ENCODE data around the gene CHRNB1.

CHRNB1 gene

GRCh38 chr17:7413346-7413985 lies 31.4 kb upstream of the CHRNB1 start:
- Histone ChIP-seq H3K9ac (ENCODE audit: low read depth, low read length) (no peak overlapping the region), H4K20me1 (ENCODE audit: insufficient read depth, low read length) (0 out of 2 replicates have a peak, but pooled peaks cover 2% of the 10 kb centered on the region), H3K4me1 (ENCODE audit: insufficient read depth, low read length) (no peaks in the 10 kb centered on the region), H3K27me3 (ENCODE audit: insufficient read depth, low read length, poor library complexity) (no peaks in the 10 kb centered on the region), H2AFZ (ENCODE audit: low read depth, low read length) (no peak overlapping the region), H3K79me2 (ENCODE audit: insufficient read depth, low read length) (no peaks in the 10 kb centered on the region), H3K4me3 (ENCODE audit: low read depth in 1 of 2, low read length in 2 of 2) (no peak overlapping the region), H3K27ac (ENCODE audit: low read length) (no peak overlapping the region), H3K9me3 (ENCODE audit: insufficient read depth, low read length, severe bottlenecking) (no peaks in the 10 kb centered on the region), H3K4me2 (ENCODE audit: insufficient read depth, low read length) (no peak overlapping the region), H3K36me3 (ENCODE audit: insufficient read depth, low read length) (peaks cover 22% of the 10 kb centered on the region)
- DNase-seq: no peak
- no peak for ATAC-seq (ENCODE audit: insufficient read depth, low read depth)
- TF ChIP-seq EZH2 (IDR thresholded peaks at IDR 0.05; ENCODE audit: borderline replicate concordance, low read depth, low read length, severe bottlenecking) (no peak), CTCF (IDR thresholded peaks at IDR 0.05; ENCODE audit: borderline replicate concordance, extremely low read depth, low read length, poor library complexity, severe bottlenecking) (no peak)

GRCh38 chr17:7414837-7415236 lies 30.0 kb upstream of the CHRNB1 start:
- ATAC-seq (ENCODE audit: insufficient read depth, low read depth) (no peak), DNase-seq (no peak)
- Histone ChIP-seq H3K4me1 (ENCODE audit: insufficient read depth, low read length) (no peaks in the 10 kb centered on the region), H4K20me1 (ENCODE audit: insufficient read depth, low read length) (no peaks in the 10 kb centered on the region), H3K27me3 (ENCODE audit: insufficient read depth, low read length, poor library complexity) (no peaks in the 10 kb centered on the region), H3K9me3 (ENCODE audit: insufficient read depth, low read length, severe bottlenecking) (no peaks in the 10 kb centered on the region), H3K27ac (ENCODE audit: low read length) (no peak overlapping the region), H3K9ac (ENCODE audit: low read depth, low read length) (no peak overlapping the region), H3K4me3 (ENCODE audit: low read depth in 1 of 2, low read length in 2 of 2) (no peak overlapping the region), H3K4me2 (ENCODE audit: insufficient read depth, low read length) (no peak overlapping the region), H3K36me3 (ENCODE audit: insufficient read depth, low read length) (peaks cover 9% of the 10 kb centered on the region; the same call in 1 of the 2 replicates), H3K79me2 (ENCODE audit: insufficient read depth, low read length) (no peaks in the 10 kb centered on the region), H2AFZ (ENCODE audit: low read depth, low read length) (no peak overlapping the region)
- TF ChIP-seq EZH2 (IDR thresholded peaks at IDR 0.05; ENCODE audit: borderline replicate concordance, low read depth, low read length, severe bottlenecking): no peak
- TF ChIP-seq CTCF (IDR thresholded peaks at IDR 0.05; ENCODE audit: borderline replicate concordance, extremely low read depth, low read length, poor library complexity, severe bottlenecking): no peak

GRCh38 chr17:7415784-7416183 lies 29.1 kb upstream of the CHRNB1 start:
- no peaks in the 10 kb centered on the region for H3K79me2 ChIP-seq (ENCODE audit: insufficient read depth, low read length)
- H3K4me2 ChIP-seq (ENCODE audit: insufficient read depth, low read length): no peak overlapping the region
- H3K4me1 ChIP-seq (ENCODE audit: insufficient read depth, low read length): no peaks in the 10 kb centered on the region
- H3K4me3 ChIP-seq (ENCODE audit: low read depth in 1 of 2, low read length in 2 of 2): no peak overlapping the region
- no peaks in the 10 kb centered on the region for H3K9me3 ChIP-seq (ENCODE audit: insufficient read depth, low read length, severe bottlenecking)
- no peak overlapping the region for H3K9ac ChIP-seq (ENCODE audit: low read depth, low read length)
- no peaks in the 10 kb centered on the region for H3K27me3 ChIP-seq (ENCODE audit: insufficient read depth, low read length, poor library complexity)
- no peak overlapping the region for H2AFZ ChIP-seq (ENCODE audit: low read depth, low read length)
- H4K20me1 ChIP-seq (ENCODE audit: insufficient read depth, low read length): no peaks in the 10 kb centered on the region
- 0 out of 2 replicates have a peak, but pooled peaks cover under 1% of the 10 kb centered on the region for H3K36me3 ChIP-seq (ENCODE audit: insufficient read depth, low read length)
- no peak for ATAC-seq (ENCODE audit: insufficient read depth, low read depth)
- H3K27ac ChIP-seq (ENCODE audit: low read length): no peak overlapping the region
- TF ChIP-seq CTCF (IDR thresholded peaks at IDR 0.05; ENCODE audit: borderline replicate concordance, extremely low read depth, low read length, poor library complexity, severe bottlenecking): no peak
- TF ChIP-seq EZH2 (IDR thresholded peaks at IDR 0.05; ENCODE audit: borderline replicate concordance, low read depth, low read length, severe bottlenecking): no peak
- DNase-seq: no peak
